OCI-LY3 (cell line): ENCODE data around the gene RTTN.

Source experiments
- EZH2phosphoT487 ChIP-seq: fragments of 200-600 bp; shearing (Covaris generic); IDR thresholded peaks from 2 replicates; pipeline ENCODE4 v1.6.1; 2018; ENCODE audit warnings: antibody characterized with exemption, mixed run types, low read depth
- TF ChIP-seq, protein P1 (sequence below): fragments of 200-600, 300-600 bp; sonication (generic); IDR thresholded peaks from 2 replicates; pipeline ENCODE4 v1.5.1; 2014; ENCODE audit warnings: antibody characterized with exemption, low read length, low read depth

- TF ChIP-seq, protein P1, sequence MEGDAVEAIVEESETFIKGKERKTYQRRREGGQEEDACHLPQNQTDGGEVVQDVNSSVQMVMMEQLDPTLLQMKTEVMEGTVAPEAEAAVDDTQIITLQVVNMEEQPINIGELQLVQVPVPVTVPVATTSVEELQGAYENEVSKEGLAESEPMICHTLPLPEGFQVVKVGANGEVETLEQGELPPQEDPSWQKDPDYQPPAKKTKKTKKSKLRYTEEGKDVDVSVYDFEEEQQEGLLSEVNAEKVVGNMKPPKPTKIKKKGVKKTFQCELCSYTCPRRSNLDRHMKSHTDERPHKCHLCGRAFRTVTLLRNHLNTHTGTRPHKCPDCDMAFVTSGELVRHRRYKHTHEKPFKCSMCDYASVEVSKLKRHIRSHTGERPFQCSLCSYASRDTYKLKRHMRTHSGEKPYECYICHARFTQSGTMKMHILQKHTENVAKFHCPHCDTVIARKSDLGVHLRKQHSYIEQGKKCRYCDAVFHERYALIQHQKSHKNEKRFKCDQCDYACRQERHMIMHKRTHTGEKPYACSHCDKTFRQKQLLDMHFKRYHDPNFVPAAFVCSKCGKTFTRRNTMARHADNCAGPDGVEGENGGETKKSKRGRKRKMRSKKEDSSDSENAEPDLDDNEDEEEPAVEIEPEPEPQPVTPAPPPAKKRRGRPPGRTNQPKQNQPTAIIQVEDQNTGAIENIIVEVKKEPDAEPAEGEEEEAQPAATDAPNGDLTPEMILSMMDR, result no peak
- TF ChIP-seq EZH2phosphoT487, result no peak
These were observed 212.7 kb downstream of the RTTN start for GRCh38 chr18:69992776-69993175.
